ENCODE results near the gene DOK7.

The DOK7 gene

DNA sequence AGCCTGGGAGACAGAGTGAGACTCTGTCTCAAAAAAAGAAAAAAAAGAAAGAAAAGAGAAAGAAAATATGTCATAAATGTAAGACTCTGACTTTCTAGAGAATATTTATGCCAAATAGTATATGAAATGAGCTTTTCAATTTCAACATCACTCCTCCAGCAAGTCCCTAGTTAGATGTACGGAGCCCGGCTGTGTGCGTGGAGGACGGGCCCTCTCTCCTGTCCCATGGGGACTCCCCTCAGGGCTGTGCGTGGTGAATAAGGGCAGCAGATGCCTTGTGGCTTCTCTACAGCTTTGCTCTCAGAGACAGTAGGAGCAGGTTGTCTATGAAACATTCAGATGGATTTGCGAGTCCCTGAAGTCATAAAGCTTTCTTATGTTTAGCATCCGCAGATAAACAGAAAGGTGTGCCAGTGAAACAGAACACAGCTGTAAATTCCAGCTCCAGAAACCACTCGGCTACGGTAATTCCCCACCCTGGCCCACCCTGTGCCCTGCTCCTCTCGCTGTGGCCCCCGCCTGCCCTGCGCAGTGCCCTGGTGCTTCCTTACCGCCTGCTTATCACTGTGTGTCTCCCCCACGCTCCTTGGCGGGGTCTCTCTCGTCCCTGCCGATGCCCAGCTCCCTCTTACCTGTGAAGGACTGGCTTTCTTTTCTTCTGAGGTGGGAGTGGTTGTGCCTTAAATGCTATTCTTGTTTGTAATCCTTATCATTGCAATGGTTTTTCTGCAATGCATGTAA is 35.2 kb upstream of the DOK7 start:
- DNase-seq (ENCODE audit: low spot score) = no peak

DNA sequence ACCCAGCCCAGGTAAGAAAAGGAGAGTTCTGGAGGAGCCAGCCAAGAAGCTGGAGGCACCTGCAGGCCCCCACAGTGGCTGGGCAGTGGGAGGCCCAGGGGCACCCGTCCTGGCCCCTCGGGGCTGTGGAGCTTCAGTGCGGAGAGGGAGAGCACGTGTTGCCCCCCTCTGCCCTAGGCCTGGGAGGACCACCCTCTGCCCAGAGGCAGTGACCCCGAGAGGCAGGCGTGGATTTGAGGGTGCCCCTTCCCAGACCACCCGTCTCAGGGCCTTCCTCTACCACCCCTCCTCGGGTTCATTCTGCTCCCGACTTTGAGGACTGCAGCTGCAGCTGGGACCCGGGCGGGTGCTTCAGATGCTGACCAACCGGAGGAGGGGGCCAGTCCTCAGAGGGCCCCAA is 33.5 kb upstream of the DOK7 start:
- DNase-seq (ENCODE audit: low spot score) = no peak

DNA sequence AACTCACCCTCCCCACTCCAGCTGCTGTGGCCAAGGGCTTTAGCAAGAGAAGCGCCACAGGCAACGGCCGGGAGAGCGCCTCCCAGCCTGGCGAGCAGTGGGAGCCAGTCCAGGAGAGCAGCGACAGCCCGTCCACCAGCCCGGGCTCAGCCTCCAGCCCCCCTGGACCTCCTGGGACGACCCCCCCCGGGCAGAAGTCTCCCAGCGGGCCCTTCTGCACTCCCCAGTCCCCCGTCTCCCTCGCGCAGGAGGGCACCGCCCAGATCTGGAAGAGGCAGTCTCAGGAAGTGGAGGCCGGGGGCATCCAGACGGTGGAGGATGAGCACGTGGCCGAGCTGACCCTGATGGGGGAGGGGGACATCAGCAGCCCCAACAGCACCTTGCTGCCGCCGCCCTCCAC is 32.6 kb upstream of the DOK7 start:
- DNase-seq (ENCODE audit: low spot score) = no peak

DNA sequence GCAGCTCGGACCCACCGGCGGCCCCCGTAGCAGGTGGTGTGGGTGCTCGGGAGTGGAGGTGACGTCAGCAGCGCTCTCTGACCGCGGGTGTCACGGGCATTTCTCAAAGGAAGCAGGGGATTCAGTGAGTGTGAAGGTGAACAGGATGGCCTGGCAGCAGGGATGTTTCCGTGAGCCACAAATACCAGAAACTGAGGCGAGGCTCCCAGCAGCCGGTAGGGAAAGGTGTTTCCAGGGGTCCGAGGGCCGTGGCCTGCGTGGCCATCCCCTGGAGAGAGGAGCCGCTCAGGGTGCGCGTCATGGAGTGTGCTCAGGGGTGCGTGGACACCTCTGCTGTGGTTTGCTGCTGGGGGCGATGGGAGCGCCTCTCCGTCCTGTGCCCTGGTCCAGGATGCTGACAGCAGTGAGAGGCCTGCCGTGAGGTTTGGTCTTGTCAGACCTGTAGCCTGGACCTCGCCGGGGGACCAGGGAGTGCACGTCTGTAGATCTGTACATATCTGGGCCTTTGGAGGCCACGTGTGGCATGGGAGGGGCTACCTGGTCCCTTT is 31.6 kb upstream of the DOK7 start:
- no peak for DNase-seq (ENCODE audit: low spot score)

DNA sequence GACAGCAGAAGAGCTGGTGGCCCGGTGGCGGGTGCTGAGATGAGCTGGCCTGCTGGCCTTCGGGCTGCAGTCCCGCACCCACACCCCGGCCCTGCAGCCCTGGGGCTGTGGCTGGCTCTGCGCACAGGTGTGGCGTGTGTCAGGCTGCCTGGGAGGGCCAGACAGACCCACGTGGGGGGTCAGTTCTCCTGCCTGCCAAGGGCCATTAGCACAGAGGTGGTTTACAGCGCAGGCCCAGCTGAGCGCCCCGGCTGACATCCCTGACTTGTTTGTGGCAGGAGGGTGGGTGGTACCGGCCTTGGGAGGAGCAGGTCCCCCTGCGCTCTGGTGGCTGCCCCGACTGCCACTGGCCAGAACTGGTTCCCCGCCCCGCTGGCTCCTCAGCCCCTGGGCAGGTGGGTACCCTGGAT is 30.7 kb upstream of the DOK7 start:
- DNase-seq (ENCODE audit: low spot score) = no peak

DNA sequence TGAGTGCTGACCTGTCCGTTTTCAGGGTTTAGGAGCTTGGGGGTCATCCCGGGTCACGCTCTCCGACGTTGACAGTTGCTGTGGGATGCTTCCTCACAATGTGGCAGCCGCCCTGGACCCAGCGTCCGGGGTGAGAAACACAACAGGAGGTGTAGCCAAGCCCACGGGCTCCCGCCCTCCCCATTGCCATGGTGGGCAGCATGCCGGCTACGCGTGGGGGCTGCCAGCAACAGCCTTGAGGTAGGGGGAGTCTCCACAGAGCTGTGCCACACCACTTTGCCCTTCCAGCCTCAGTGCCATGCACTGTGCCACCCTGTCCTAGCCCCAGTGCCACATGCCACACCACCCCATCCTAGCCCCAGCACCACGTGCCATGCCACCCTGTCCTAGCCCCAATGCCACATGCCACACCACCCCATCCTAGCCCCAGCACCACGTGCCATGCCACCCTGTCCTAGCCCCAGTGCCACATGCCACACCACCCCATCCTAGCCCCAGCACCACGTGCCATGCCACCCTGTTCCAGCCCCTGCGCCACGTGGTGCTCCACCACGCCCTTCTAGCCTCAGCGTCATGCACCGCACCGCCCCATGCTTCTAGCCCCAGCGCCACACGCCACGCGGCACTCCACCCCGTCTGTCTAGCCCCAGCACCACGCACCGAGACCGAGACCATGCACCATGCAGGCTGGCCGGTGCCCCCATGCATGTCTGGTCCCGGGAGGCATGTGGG is 29.8 kb upstream of the DOK7 start:
- DNase-seq (ENCODE audit: low spot score) = no peak

DNA sequence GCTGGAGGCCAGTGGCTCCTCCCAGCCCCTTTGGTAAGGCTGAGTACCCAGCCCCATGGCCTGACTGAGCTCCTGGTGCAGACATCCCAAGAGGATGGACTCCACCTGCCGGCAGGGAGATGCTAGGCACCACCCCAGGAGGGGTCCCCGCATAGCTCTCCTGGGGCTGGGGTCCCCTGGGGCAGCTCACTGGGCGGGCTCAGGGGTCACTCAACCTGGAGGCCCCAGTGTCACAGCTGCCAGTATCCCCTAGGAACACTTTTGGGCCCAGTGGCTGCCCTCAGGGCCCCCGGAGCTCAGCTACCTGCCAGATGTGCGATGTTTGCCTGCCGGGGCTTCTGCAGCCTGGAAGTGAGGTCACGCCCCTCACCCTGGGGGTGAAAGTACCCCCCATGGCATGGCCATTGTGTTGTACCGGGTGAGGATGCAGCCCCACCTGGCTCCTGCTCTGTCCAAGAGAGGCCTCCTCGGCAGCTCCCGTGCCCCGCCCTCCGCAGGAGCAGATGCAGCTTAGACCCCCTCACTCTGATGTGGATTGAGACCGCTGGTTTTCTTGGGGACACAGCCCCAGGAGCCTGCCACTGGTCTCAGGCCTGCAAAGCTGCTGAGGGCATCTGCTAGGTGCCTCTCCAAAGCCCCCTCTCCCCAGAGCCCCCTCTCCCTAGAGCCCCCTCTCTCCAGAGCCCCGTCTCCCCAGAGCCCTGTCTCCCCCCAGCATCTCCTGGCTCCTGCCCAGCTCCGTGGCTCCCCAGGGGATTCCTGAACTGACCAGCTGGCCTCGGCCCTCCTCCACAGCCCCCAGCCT is 28.0 kb upstream of the DOK7 start:
- no peak for DNase-seq (ENCODE audit: low spot score)

DNA sequence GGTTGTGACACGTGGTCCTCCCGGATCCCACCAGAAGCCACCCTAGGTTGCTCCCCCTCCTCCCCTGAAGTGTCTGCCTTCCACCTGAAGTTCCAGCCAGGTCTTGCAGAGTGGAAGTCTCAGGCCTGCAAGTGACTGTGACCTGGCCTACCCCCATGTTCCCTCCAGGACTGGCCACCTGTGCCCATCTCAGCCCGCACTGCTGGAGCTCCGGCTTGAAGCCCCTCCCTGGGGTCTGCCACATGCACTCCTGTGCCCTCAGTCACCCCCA is 27.5 kb upstream of the DOK7 start:
- DNase-seq (ENCODE audit: low spot score) = no peak

DNA sequence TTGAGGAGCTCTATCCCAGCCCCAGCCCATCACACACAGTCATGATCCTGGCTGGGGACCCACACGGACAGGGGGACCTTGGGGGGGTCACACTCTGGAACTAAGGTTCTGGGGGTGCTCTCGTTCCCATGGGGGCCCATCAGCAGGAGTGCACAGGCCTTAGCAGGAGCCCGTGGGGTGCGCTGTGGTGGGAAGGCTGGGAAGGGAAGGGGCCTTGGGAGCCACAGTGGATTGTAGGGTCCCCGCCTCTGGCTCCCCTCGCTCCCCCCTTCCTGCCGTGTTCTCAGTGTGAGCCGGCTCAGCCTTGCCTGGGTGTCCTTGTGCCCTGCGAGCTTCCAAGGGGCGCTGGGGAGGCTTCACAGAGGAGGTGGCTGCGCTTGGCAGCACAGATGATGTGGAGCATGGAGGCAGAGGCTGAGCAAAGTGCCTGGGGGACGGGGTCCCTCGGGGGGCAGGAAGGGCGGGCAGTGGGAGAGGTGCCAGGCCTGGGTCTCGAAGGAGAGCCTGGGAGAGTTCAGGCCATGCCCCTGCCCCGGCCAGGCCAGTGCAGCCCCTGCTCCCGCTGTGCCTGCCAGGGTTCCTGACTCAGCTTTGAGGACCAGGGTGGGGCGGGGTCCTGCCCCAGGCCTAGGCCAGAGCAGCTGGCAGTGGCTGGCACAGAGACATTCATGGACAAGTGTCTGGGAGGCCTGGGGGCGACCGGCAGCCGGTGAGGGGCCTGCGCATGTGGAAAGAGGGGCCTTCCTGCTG is 26.9 kb upstream of the DOK7 start:
- no peak for DNase-seq (ENCODE audit: low spot score)

DNA sequence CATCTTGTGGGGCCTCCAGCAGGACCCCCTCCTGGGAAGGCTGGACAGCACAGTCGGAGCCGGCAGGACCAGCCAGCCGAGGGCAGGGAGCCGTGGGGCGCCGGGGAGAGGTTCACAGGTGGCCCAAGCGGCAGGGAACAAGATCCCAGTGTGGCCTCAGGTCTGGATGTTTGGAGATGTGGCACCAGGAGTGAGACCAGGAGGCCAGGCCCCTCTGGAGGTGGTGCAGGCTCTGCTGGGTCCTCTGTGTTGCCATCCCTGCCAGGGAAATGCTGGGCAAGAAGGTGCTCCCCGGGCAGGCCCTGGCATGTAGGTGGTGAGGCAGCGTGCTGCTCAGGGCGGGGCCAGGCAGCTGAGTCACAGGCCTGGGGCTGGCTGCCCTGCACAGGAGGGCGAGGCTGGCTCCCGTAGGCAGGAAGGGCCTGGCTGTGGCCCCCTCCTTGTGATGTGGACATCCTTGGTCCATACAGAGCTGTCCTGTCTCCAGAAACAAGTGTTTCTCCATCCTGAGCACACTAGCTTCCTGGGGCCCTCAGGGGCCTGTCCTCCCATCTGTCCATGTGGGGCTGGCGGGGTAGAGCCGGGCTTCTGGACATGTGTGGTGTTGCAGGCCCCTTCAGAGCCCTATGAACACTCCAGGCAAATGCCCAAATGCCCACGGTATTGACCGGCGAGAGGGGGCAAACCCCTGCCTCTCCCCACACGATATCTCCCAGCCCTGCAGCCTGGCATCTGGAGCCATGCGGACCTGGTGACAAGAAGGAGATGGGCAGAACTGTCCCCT is 26.1 kb upstream of the DOK7 start:
- DNase-seq (ENCODE audit: low spot score) = peak; percentile 89

DNA sequence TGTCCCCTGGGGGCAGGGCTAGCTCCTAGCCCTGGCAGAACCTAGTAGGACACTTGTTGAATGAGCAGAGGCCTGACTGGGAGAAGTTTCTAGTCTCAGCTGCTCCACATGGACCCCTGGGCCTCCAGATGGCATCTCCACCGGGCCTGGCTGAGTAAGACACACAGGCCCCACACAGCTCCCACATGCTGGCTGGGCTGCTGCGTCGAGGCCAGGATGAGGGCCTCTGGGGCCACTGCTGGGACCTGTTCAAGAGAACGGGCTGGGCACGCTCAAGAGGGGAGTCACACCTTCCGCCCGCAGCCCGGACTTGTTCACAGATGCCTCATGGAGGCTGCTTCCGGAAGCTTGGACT is 25.5 kb upstream of the DOK7 start:
- no peak for DNase-seq (ENCODE audit: low spot score)

DNA sequence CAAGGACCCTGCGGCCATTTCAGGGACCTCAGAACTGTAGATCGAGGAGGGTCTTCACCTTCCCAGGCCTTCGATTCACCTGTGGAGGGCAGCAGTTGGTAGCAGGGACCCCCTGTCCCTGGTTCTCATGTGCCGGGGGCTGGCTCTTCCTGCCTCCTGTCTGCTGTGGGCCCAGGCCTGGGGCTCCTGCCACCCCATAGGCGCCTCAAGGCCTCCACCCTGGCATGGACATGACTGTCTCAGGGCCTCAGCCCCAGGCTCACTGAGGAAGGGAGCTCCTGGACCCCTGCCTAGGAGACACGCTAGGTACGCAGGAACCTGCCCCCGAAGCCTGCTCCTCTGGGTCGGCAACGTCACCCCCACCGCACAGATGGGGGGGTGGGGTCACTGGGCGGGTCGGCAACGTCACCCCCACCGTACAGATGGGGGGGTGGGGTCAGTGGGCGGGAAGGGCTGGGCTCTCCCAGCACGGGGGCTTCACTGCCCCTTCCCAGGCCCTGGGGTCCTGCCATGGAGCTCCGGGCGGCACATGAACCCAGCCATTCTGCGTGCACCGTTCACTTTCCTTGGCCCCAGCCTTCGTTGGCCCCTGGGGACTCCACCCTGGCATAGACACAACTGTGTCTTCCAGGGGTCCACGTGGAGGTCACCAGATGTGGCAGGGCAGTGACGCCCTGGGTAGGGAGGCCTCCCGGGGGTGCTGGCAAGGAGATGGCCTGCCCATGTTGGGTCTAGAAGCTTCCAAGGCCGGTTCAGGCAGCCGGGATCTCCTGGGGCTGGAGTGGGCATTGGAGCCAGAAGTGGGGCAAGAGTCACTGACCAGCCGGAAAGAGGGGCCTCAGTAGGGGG is 24.9 kb upstream of the DOK7 start:
- DNase-seq (ENCODE audit: low spot score) = no peak

DNA sequence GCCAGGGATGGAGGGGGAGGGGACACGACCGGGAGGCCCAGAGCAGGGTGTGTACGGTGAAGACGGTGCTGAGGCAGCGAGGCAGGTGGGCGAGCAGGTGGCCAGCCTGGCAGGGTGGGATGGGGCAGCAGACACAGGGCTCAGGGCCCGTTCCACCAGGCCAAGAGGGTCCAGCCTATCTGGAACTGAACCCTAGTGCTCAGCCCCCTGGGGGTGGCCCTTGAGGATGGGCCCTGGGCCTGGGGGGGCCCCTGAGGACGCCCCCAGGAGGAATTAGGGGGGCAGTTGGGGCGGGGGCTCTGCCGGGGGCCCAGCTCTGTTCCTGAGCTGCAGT is 24.3 kb upstream of the DOK7 start:
- DNase-seq (ENCODE audit: low spot score) = no peak

DNA sequence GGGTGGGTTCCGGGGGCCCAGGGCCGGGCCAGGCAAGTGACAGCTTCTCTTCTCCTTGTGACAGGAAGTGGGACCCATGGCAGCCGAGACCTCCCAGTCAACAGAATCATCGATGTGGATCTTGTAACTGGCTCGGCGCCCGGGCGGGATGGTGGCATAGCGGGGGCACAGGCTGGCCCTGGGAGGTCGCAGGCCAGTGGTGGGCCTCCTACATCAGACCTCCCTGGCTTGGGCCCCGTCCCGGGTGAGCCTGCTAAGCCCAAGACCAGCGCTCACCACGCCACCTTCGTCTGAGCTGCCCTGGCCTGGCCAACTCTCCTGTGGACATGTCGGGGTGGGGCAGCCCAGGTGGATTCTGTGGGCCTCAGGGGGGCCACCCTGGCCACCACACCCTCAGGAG is 23.7 kb upstream of the DOK7 start:
- no peak for DNase-seq (ENCODE audit: low spot score)

DNA sequence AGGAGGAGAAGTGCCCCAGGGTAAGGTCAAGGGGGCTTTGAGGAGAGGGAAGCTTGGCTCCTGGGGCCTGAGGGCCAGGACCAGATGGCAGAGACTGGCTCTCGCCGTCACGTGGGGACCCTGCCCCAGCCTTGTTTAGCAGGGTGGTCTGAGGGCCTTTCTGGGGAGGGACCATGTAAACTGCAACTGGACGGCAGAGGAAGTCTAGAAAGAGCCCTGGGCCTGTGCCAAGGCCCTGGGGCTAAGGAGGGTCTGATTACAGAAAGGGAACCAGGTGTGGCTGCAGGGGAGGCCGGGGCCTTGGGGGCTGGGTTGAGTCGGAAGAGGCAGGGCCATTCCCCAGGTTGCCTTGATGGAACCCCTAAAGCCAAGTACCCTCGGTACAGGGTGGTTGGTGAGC is 23.1 kb upstream of the DOK7 start:
- no peak for DNase-seq (ENCODE audit: low spot score)

DNA sequence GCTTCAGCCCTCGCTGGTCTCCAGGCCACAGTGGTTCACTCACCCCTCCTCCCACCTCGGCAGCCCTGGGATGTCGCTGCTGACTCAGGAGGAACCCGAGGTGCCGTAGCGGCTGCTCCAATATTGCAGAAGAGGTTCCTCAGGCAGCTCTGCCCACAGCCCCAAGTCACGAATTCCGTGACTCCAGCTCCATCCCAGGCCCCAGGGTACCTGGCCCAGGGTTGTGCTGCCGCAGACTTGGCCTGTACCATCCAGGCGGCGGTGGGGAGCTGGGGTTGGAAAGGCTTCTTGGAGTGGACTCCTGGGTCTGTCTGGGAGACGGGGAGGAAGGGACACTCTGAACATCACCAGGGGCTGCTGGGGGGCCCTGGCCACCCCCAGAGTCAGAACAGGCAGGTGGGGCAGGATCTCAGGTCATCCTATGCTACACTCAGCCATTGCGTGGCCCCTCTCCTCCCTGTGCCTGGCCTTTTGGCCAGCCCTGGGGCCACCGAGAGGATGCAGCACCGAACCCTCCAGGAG is 22.1 kb upstream of the DOK7 start:
- DNase-seq (ENCODE audit: low spot score) = peak; percentile 49

DNA sequence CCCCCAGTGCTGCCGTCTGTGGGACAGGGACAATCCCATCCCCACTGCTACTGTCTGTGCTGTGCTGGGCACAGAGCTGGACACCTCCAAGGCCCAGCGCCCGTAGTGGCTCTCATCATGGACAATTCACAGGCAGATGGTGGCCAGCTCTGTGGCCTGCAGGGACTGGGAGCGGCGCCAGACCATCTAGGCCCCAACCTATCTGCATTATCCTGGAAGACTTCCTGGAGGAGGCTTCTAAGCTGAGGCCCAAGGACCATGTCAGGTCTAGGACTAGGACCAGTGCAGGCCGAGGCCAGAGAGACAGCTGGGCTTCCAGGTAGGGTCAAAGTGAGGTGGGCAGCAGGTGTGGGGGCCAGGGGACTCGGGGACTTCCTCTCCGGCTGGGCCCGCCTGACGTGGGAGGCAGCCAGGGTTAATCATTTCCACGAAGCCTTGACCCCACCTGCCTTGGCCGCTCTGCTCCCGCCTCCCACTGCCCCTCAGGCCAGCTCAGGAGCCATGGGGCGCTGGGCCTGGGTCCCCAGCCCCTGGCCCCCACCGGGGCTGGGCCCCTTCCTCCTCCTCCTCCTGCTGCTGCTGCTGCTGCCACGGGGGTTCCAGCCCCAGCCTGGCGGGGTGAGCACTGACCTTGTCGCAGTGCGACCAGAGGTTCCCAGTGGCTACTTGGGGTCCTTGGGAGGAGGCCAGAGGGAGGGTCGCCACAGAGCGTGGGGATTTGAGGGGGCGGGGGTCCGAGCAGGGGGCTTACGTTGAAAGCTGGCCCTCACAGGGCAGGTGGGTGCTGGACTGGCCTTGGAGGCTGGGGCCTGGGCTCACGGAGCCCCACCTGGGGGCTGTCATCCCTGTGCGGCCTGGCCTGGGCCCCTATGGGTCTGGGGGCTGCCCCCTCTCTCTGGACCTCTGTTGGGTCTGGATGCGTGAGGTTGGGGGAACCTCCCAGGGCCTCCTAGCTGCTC is 21.3 kb upstream of the DOK7 start, which contains the start of gene HGFAC:
Gene HGFAC, plus strand, starts transcription at position 468 of the 959 bp plus-strand sequence. Its CDS starts 34 bp downstream, at position 502.
- DNase-seq (ENCODE audit: low spot score) = no peak

DNA sequence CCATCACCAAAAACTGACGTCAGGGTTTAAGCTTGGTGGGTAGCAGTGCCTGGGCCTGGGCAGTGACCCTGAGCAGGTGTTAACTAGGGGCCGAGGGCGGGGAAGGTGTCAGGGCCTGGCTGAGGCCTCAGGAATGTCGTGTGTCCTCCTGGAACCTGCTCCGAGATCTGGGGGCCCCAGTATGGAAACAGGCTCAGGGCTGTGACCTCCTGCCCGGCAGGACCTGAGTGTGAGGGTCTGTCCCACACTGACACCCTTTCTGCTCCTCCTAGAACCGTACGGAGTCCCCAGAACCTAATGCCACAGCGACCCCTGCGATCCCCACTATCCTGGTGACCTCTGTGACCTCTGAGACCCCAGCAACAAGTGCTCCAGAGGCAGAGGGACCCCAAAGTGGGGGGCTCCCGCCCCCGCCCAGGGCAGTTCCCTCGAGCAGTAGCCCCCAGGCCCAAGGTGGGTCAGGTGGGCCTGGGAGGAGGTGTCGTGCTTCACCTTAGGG is 20.6 kb upstream of the DOK7 start:
- no peak for DNase-seq (ENCODE audit: low spot score)
